ENCODE measurements around the gene MIOX.

DNA sequence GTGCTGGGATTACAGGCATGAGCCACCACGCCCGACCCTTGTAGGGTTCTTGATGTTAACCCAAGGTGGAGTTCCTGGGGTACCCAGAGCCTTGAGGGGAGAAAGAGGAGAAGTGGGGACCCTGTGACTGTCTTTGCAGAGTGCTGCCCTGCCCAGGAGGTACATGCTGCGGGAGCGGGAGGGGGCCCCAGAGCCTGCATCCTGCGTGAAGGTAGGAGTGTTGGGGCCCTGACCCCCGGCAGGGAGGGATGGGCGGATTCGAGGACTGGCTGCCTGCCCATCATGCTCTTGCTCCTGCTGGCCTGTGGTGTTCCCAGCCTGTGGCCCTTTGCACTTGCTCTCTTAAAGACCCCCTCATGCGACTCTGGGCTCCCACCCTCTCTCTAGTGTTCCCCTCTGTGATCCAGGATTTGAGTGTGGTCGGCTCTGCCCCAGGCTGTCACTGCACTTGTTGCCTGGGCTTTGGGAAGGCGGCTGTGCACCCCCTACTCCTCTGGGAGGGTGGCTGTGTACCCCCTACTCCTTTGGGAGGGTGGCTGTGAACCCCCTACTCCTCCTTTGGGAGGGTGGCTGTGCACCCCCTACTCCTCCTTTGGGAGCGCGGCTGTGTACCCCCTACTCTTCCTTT lies 34.3 kb downstream of the MIOX start:
- TF ChIP-seq ZNF274 (IDR thresholded peaks at IDR 0.05; ENCODE audit: low read depth, low read length) (no peak), POLR2A (IDR thresholded peaks at IDR 0.05; ENCODE audit: borderline replicate concordance, extremely low read depth, insufficient read depth, insufficient read length) (no peak), POLR2AphosphoS5 (IDR thresholded peaks at IDR 0.05; ENCODE audit: low read depth, low read length) (no peak)
- TF ChIP-seq, protein P1, sequence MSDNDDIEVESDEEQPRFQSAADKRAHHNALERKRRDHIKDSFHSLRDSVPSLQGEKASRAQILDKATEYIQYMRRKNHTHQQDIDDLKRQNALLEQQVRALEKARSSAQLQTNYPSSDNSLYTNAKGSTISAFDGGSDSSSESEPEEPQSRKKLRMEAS (IDR thresholded peaks at IDR 0.05): no peak
- TF ChIP-seq, protein P2, sequence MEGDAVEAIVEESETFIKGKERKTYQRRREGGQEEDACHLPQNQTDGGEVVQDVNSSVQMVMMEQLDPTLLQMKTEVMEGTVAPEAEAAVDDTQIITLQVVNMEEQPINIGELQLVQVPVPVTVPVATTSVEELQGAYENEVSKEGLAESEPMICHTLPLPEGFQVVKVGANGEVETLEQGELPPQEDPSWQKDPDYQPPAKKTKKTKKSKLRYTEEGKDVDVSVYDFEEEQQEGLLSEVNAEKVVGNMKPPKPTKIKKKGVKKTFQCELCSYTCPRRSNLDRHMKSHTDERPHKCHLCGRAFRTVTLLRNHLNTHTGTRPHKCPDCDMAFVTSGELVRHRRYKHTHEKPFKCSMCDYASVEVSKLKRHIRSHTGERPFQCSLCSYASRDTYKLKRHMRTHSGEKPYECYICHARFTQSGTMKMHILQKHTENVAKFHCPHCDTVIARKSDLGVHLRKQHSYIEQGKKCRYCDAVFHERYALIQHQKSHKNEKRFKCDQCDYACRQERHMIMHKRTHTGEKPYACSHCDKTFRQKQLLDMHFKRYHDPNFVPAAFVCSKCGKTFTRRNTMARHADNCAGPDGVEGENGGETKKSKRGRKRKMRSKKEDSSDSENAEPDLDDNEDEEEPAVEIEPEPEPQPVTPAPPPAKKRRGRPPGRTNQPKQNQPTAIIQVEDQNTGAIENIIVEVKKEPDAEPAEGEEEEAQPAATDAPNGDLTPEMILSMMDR (IDR thresholded peaks at IDR 0.05 in 2 of 3, conservative IDR thresholded peaks at IDR 0.05 in 1 of 3; ENCODE audit: borderline replicate concordance in 1 of 3, insufficient read depth in 1 of 3, low read depth in 2 of 3, low read length in 2 of 3): no peak
- TF ChIP-seq, protein P3, sequence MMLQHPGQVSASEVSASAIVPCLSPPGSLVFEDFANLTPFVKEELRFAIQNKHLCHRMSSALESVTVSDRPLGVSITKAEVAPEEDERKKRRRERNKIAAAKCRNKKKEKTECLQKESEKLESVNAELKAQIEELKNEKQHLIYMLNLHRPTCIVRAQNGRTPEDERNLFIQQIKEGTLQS (IDR thresholded peaks at IDR 0.05): no peak
